A673 (cell line): Measurements from ENCODE around the gene B4GALT3.

Source experiments
- EZH2 ChIP-seq: fragments of 200-600 bp; sonication (generic); IDR thresholded peaks from 2 replicates; pipeline ENCODE4 v1.6.1; 2017; ENCODE audit warnings: borderline replicate concordance, low read depth, mild to moderate bottlenecking, mixed read lengths, antibody characterized with exemption, low read length; ENCODE audit not compliant: poor library complexity, severe bottlenecking
- TF ChIP-seq, protein P1 (sequence below): fragments of 300-800, 200-600 bp; sonication (generic); conservative IDR thresholded peaks from 2 replicates; pipeline ENCODE4 v1.5.1; 2017; ENCODE audit warnings: low read depth, mild to moderate bottlenecking, antibody characterized with exemption, low read length, moderate library complexity, mixed read lengths

DNA sequence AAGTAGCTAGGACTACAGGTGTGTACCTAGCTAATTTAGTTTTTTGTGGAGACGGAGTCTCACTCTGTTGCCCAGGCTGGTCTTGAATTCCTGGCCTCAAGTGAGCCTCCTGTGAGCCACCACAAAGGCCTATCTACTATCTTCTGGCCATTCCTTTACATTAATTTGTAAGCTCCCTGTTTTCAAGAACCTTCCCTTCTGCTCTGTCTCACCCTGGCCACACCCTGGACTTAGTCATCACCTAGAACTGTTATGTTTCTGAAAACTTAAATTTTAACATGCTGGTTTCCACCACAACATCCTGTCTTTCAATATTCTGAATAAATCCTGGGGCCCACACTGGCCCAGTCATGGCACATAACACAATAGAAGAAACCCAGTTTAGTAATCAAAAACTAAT, 4.9 kb upstream of the B4GALT3 start:
- TF ChIP-seq, protein P1, sequence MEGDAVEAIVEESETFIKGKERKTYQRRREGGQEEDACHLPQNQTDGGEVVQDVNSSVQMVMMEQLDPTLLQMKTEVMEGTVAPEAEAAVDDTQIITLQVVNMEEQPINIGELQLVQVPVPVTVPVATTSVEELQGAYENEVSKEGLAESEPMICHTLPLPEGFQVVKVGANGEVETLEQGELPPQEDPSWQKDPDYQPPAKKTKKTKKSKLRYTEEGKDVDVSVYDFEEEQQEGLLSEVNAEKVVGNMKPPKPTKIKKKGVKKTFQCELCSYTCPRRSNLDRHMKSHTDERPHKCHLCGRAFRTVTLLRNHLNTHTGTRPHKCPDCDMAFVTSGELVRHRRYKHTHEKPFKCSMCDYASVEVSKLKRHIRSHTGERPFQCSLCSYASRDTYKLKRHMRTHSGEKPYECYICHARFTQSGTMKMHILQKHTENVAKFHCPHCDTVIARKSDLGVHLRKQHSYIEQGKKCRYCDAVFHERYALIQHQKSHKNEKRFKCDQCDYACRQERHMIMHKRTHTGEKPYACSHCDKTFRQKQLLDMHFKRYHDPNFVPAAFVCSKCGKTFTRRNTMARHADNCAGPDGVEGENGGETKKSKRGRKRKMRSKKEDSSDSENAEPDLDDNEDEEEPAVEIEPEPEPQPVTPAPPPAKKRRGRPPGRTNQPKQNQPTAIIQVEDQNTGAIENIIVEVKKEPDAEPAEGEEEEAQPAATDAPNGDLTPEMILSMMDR = no peak
- TF ChIP-seq EZH2 = no peak
